ENCODE data around the gene CFAP210.
A peak's percentile ranks its signal among the peaks of the same experiment; 100 is the strongest.

The CFAP210 gene

GRCh38 chr2:169694113-169694893 lies at the start of gene CFAP210, which contains the start of gene PHOSPHO2:
Gene CFAP210 (minus strand): TSS chr2:169694405. CDS start chr2:169694327, 78 bp downstream.
Gene PHOSPHO2 (plus strand): TSS chr2:169694469. CDS start chr2:169700972, 6,503 bp downstream.
- DNase-seq (ENCODE audit: low spot score), result peak; percentile 96

- DNase-seq (ENCODE audit: low spot score), result no peak
Observed at GRCh38 chr2:169743549-169743948, 49.3 kb upstream of the CFAP210 start.

GRCh38 chr2:169739351-169739750 lies 45.1 kb upstream of the CFAP210 start:
- DNase-seq (ENCODE audit: low spot score), result peak; percentile 34

GRCh38 chr2:169738566-169739229 lies 44.5 kb upstream of the CFAP210 start:
- no peak for DNase-seq (ENCODE audit: low spot score)

- no peak for DNase-seq (ENCODE audit: low spot score)
Observed at GRCh38 chr2:169736902-169737301, 42.7 kb upstream of the CFAP210 start.

- no peak for DNase-seq (ENCODE audit: low spot score)
Observed at GRCh38 chr2:169735623-169736022, 41.4 kb upstream of the CFAP210 start.

- peak; percentile 11 for DNase-seq (ENCODE audit: low spot score)
Observed at GRCh38 chr2:169734169-169734847, 40.1 kb upstream of the CFAP210 start.

- no peak for DNase-seq (ENCODE audit: low spot score)
Observed at GRCh38 chr2:169732583-169733358, 38.6 kb upstream of the CFAP210 start.

GRCh38 chr2:169732075-169732474 lies 37.9 kb upstream of the CFAP210 start:
- DNase-seq (ENCODE audit: low spot score), result no peak

GRCh38 chr2:169729274-169729605 lies 35.0 kb upstream of the CFAP210 start:
- DNase-seq (ENCODE audit: low spot score), result no peak

- no peak for DNase-seq (ENCODE audit: low spot score)
Observed at GRCh38 chr2:169727065-169727464, 32.9 kb upstream of the CFAP210 start.

- DNase-seq (ENCODE audit: low spot score), result no peak
Observed at GRCh38 chr2:169721016-169721415, 26.8 kb upstream of the CFAP210 start.

GRCh38 chr2:169718930-169719504 lies 24.8 kb upstream of the CFAP210 start:
- no peak for DNase-seq (ENCODE audit: low spot score)

- no peak for DNase-seq (ENCODE audit: low spot score)
Observed at GRCh38 chr2:169717691-169718063, 23.5 kb upstream of the CFAP210 start.

GRCh38 chr2:169716938-169717690 lies 22.9 kb upstream of the CFAP210 start:
- no peak for DNase-seq (ENCODE audit: low spot score)

- DNase-seq (ENCODE audit: low spot score), result no peak
Observed at GRCh38 chr2:169716238-169716886, 22.2 kb upstream of the CFAP210 start.

GRCh38 chr2:169715379-169716237 lies 21.4 kb upstream of the CFAP210 start:
- DNase-seq (ENCODE audit: low spot score), result peak; percentile 27

GRCh38 chr2:169714699-169715098 lies 20.5 kb upstream of the CFAP210 start:
- DNase-seq (ENCODE audit: low spot score), result no peak

- no peak for DNase-seq (ENCODE audit: low spot score)
Observed at GRCh38 chr2:169713331-169713730, 19.1 kb upstream of the CFAP210 start.
